ENCODE data around the gene TTC33.
"Not testable (repeated sequence)": the region's sequence is repeated elsewhere in the genome, so short reads cannot be mapped to it uniquely, and the experiment has no call there.

Gene TTC33

GRCh38 chr5:40648150-40648549, 107.6 kb downstream of the TTC33 start:
- DNase-seq = no peak

- DNase-seq = no peak
These were observed 109.5 kb downstream of the TTC33 start for GRCh38 chr5:40646266-40646665.

DNA sequence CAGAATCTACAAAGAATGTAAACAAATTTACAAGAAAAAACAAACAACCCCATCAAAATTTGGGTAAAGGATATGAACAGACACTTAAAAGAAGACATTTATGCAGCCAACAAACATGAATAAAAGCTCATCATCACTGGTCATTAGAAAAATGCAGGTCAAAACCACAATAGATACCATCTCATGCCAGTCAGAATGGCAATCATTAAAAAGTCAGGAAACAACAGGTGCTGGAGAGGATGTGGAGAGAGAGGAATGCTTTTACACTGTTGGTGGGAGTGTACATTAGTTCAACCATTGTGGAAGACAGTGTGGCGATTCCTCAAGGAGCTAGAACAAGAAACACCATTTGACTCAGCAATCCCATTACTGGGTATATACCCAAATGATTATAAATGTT, 116.2 kb downstream of the TTC33 start:
- DNase-seq = not testable (repeated sequence)

GRCh38 chr5:40634593-40634992, 121.2 kb downstream of the TTC33 start:
- no peak for DNase-seq

DNA sequence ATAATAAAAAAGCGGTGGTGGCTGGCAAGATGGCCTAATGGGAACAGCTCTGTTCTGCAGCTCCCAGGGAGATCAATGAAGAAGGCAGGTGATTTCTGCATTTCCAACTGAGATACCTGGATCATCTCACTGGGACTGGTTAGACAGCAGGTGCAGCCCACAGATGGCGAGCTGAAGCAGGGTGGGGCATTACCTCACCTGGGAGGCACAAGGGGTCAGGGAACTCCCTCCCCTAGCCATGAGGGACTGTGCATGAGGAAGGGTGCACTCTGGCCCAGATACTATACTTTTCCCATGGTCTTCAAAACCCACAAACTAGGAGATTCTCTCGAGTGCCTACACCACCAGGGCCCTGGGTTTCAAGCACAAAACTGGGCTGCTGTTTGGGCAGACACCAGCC, 121.6 kb downstream of the TTC33 start:
- DNase-seq = no peak

GRCh38 chr5:40631236-40631635, 124.5 kb downstream of the TTC33 start:
- DNase-seq = no peak

DNA sequence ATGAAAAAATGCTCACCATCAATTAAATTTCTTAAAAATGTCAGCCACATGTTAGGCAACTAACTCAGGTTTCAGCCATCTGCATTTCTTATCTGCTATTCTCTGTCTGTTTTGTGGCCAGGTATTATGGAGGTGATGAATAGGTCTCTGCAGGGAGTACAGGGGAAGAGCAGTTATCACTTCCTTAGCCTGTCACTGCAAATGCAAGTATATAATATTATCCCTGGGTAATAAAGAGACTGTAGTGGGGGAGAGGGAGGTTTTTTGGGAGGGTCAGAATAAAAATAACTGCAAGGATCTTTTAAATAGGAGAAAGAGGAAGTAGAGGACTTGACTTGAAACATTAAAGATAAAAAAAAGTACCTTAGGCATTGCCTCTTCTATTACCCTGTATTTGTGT, 125.6 kb downstream of the TTC33 start:
- no peak for DNase-seq

DNA sequence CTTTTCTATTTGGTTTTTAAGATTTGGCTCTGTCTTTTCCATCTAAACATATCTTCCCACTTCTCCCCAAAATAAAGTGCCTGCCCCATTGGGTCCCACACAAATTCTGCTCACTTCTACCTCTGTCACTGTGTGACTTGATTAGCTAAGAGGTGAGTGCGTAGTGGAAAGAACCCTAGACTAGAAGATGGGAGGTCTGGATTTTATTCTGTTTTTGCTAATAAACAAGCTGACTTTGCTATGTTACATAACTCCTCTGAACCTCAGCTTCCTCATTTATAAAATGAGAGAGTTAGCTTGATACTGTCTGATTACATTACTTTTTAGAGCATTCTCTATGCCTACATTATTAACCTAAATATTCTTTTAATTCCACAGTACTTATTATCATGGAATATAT, 127.4 kb downstream of the TTC33 start:
- DNase-seq = no peak

GRCh38 chr5:40627706-40628105, 128.1 kb downstream of the TTC33 start:
- no peak for DNase-seq

- DNase-seq = no peak
These were observed 129.0 kb downstream of the TTC33 start for GRCh38 chr5:40626801-40627200.

GRCh38 chr5:40623480-40624420, 132.0 kb downstream of the TTC33 start:
- DNase-seq = no peak

- no peak for DNase-seq
These were observed 133.1 kb downstream of the TTC33 start for GRCh38 chr5:40622463-40623252.

DNA sequence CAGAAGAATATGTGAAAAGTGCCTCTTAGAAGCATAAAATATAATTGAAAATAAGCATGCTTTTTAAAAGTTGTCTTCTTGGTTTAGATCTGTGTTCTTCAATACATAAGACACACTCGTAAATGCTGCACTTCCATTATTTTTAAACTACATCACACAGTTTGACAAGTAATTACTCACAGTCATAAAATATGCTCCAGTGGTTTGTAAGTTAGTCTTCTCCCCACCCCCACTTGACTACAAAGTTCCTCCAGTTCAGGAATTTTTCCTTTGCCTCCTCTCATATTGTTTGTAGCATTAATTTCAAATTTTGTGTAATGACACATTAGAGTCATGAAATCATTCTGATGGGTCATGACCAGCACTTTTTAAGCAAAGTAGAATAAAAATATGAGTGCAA, 136.3 kb downstream of the TTC33 start:
- no peak for DNase-seq

DNA sequence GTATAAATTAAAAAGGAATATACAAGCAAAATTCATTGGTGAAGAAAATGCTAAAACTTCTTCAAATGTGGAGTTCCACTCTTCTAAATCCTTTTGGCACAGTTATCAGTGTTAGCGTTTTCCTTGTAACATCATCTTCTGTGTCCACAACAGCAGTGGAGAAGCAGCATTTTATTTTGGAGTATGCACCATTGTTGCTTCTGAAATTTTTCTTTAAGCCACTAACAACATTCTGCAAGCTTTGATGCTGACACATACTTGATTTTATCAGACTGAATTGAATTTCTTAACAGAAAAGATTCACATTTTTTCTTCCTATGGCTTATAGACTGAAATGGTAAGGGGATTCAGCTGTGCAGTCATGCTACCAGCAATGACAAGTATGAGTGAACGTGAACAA, 136.8 kb downstream of the TTC33 start:
- no peak for DNase-seq

GRCh38 chr5:40616781-40617180, 139.0 kb downstream of the TTC33 start:
- no peak for DNase-seq

DNA sequence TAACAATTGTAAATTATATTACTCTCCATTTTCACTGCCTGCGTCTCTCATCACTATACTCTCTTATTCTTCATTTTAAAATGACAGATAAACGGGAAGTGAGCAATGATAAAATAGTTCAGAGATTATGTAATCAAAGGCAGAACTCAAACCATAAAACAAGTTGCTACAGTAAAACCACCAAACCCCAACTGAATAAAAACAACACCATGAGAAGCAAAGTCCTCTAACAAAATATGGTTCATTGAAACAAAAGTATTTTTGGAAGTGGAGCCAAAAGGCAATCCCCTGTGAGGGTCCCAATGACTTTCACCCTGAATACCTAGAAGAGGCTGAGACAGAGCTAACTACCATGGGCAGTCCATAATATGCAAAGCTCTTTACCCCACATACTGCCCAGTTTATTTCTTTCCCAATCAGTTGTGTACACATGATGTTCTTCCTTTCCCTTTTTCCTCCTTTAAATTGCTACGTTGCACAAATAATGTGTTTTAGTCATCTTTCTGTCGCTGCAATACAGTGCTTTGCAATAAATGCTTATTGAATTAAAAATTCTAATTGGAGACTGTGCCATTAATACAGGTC, 140.1 kb downstream of the TTC33 start:
- no peak for DNase-seq

GRCh38 chr5:40614923-40615585, 140.7 kb downstream of the TTC33 start:
- no peak for DNase-seq

DNA sequence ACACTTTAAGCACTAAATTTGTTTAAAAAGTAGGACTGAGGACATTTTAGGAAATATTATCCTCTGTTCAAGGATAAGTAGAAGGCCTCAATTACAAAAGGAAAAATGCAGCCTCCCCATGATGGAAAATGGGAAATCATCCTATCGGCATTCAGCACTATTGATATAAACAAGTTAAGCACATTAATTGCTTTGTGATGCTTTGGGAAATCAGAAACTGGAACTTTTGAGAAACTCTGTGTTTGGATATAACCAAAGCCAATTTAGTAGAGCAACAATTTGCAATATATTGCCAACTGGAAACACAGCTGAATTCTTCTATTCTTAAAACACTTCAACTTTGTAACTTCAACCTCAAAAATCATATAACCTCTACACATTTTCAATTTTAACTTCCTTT, 141.3 kb downstream of the TTC33 start:
- no peak for DNase-seq

GRCh38 chr5:40607202-40607601, 148.6 kb downstream of the TTC33 start:
- DNase-seq = no peak

GRCh38 chr5:40606077-40606765, 149.5 kb downstream of the TTC33 start:
- no peak for DNase-seq

DNA sequence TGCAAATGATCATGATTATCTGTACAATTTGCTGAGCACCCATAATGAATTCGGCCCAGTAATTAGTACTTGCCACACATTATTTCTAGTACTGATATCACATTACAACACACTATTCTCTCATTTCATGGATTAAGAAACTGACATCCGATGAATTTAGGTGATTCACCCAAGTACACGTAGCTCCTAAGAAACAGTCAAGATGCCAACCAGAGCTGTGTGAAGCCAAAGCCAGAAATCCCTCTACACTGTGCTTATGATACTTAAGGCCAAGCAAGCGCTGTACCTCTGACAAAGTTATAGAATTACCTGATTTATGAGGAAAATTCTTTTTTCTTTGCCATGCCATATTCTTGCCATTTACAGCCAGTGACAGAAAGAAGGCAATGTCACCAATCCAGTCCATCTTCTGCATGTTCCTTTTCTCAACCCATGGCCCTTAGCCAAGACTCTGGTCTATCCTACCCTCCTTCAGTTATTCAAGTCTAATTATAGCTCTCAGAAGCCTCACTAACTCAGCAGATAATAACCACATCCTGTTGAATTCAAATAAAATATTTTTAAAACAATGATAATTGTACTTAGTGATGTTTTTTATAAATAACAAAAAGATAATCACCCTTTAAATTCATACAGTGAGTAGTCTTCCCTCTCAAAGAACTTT, 150.3 kb downstream of the TTC33 start:
- no peak for DNase-seq

- no peak for DNase-seq
These were observed 152.4 kb downstream of the TTC33 start for GRCh38 chr5:40603378-40603777.

Data from NCI-H1694 treated with DMSO at 0.1 percent for 48 hours (cell line).